Activated CD8-positive, alpha-beta T cell treated with anti-CD3 and anti-CD28 coated beads, Interleukin-2, amount 10 ng/mL, durations not matched to agents 7 days and 5 days (primary cell): Measurements from ENCODE around the gene MACROD2. TPM values are rescaled to one million over a fixed set of nuclear protein-coding genes. Genes with fewer than 3 reads are reported as not detected.

Source experiments
- ATAC-seq: fragments of 150-1000 bp; cut with Tn5 transposase; one replicate; pipeline ENCODE4 v1.10.0; 2021; ENCODE audit warnings: moderate library complexity
- CTCF ChIA-PET: fragments of 350-600 bp; sonication (Branson Sonifier 250); formaldehyde crosslinking; loops from one replicate; lab custom pipeline; 2021; ENCODE audit warnings: antibody characterized with exemption; lab: Charles Lee
- POLR2A ChIA-PET: fragments of 350-600 bp; sonication (Branson Sonifier 250); formaldehyde crosslinking; loops from one replicate; lab custom pipeline; 2021; ENCODE audit warnings: antibody characterized with exemption; lab: Charles Lee
- DNase-seq: peaks from one replicate; pipeline ENCODE4 v3.0.0-alpha.2; 2020
- H3K27ac Mint-ChIP-seq: one replicate; pipeline ENCODE4 v1.8.0; 2021; ENCODE audit warnings: mild to moderate bottlenecking, mixed read lengths
- H3K27me3 Mint-ChIP-seq: one replicate; pipeline ENCODE4 v1.8.0; 2021; ENCODE audit warnings: low read depth, mixed read lengths
- H3K36me3 Mint-ChIP-seq: one replicate; pipeline ENCODE4 v1.8.0; 2021; ENCODE audit warnings: low read depth, mixed read lengths
- H3K4me1 Mint-ChIP-seq: one replicate; pipeline ENCODE4 v1.8.0; 2021; ENCODE audit warnings: low read depth, mixed read lengths
- H3K4me3 Mint-ChIP-seq: one replicate; pipeline ENCODE4 v1.8.0; 2021; ENCODE audit warnings: mild to moderate bottlenecking, mixed read lengths
- H3K9me3 Mint-ChIP-seq: one replicate; pipeline ENCODE4 v1.8.0; 2022; ENCODE audit warnings: mixed read lengths; ENCODE audit not compliant: insufficient read depth
- total RNA-seq, 2 experiments: library from RNA; stranded (reverse); gene quantifications; one replicate each; pipeline ENCODE4 v1.2.3, GENCODE V29; 2021

MACROD2 gene
- total RNA-seq, 2 experiments from 2014 or later = 0.08 TPM; not detected in 1

GRCh38 chr20:14319704-14320103 lies 324.4 kb downstream of the MACROD2 start:
- H3K4me3 Mint-ChIP-seq = no peak overlapping the region
- no peaks in the 10 kb centered on the region for H3K36me3 Mint-ChIP-seq
- no peak overlapping the region for H3K27ac Mint-ChIP-seq
- ATAC-seq (no peak), DNase-seq (no peak)
- H3K4me1 Mint-ChIP-seq = no peaks in the 10 kb centered on the region
- CTCF ChIA-PET = no interaction called here
- POLR2A ChIA-PET = no interaction called here
- H3K27me3 Mint-ChIP-seq = no peaks in the 10 kb centered on the region
- H3K9me3 Mint-ChIP-seq = no peaks in the 10 kb centered on the region

- POLR2A ChIA-PET = no interaction called here
- Mint-ChIP-seq H3K27me3 (no peaks in the 10 kb centered on the region), H3K4me1 (no peaks in the 10 kb centered on the region), H3K27ac (no peak overlapping the region), H3K4me3 (no peak overlapping the region), H3K9me3 (no peaks in the 10 kb centered on the region), H3K36me3 (no peaks in the 10 kb centered on the region)
- CTCF ChIA-PET = no interaction called here
- no peak for DNase-seq
- ATAC-seq = no peak
Measured at GRCh38 chr20:14331646-14332045, 336.3 kb downstream of the MACROD2 start.

- H3K4me3 Mint-ChIP-seq = no peak overlapping the region
- H3K9me3 Mint-ChIP-seq = no peaks in the 10 kb centered on the region
- ATAC-seq (no peak), DNase-seq (no peak)
- no peaks in the 10 kb centered on the region for H3K4me1 Mint-ChIP-seq
- H3K27me3 Mint-ChIP-seq = no peaks in the 10 kb centered on the region
- ChIA-PET CTCF (no interaction called here), POLR2A (no interaction called here)
- H3K27ac Mint-ChIP-seq = no peak overlapping the region
- no peaks in the 10 kb centered on the region for H3K36me3 Mint-ChIP-seq
Measured at GRCh38 chr20:14332866-14333265, 337.6 kb downstream of the MACROD2 start.

- ATAC-seq (no peak), DNase-seq (no peak)
- Mint-ChIP-seq H3K4me1 (no peaks in the 10 kb centered on the region), H3K36me3 (no peaks in the 10 kb centered on the region), H3K27me3 (no peaks in the 10 kb centered on the region), H3K9me3 (no peaks in the 10 kb centered on the region), H3K4me3 (no peak overlapping the region), H3K27ac (no peak overlapping the region)
- ChIA-PET CTCF (no interaction called here), POLR2A (no interaction called here)
Measured at GRCh38 chr20:14333721-14334120, 338.4 kb downstream of the MACROD2 start.

- H3K4me3 Mint-ChIP-seq = no peak overlapping the region
- ChIA-PET POLR2A (no interaction called here), CTCF (no interaction called here)
Measured at GRCh38 chr20:14334306-14334930, 339.1 kb downstream of the MACROD2 start.

GRCh38 chr20:14335052-14335451 lies 339.7 kb downstream of the MACROD2 start:
- DNase-seq = no peak
- Mint-ChIP-seq H3K4me1 (no peaks in the 10 kb centered on the region), H3K4me3 (no peak overlapping the region), H3K27ac (no peak overlapping the region), H3K27me3 (no peaks in the 10 kb centered on the region), H3K36me3 (no peaks in the 10 kb centered on the region), H3K9me3 (no peaks in the 10 kb centered on the region)
- ChIA-PET CTCF (no interaction called here), POLR2A (no interaction called here)
- ATAC-seq = no peak

More at GRCh38 chr20:14334306-14334930, 339.1 kb downstream of the MACROD2 start:
- no peaks in the 10 kb centered on the region for H3K27me3 Mint-ChIP-seq
- H3K4me1 Mint-ChIP-seq = no peaks in the 10 kb centered on the region
- H3K27ac Mint-ChIP-seq = no peak overlapping the region
- DNase-seq (no peak), ATAC-seq (no peak)
- no peaks in the 10 kb centered on the region for H3K36me3 Mint-ChIP-seq
- no peaks in the 10 kb centered on the region for H3K9me3 Mint-ChIP-seq

GRCh38 chr20:14336686-14337085 lies 341.4 kb downstream of the MACROD2 start:
- CTCF ChIA-PET = no interaction called here
- no peaks in the 10 kb centered on the region for H3K4me1 Mint-ChIP-seq
- no peak overlapping the region for H3K4me3 Mint-ChIP-seq
- ATAC-seq (no peak), DNase-seq (no peak)
- H3K36me3 Mint-ChIP-seq = no peaks in the 10 kb centered on the region
- POLR2A ChIA-PET = no interaction called here
- no peak overlapping the region for H3K27ac Mint-ChIP-seq
- no peaks in the 10 kb centered on the region for H3K9me3 Mint-ChIP-seq
- H3K27me3 Mint-ChIP-seq = no peaks in the 10 kb centered on the region

GRCh38 chr20:14337400-14338171 lies 342.3 kb downstream of the MACROD2 start, which contains the start of gene FLRT3:
TSS of gene FLRT3 (minus strand) at chr20:14337612. CDS start at chr20:14327506, 10,106 bp downstream.
- no peaks in the 10 kb centered on the region for H3K36me3 Mint-ChIP-seq
- H3K27ac Mint-ChIP-seq = no peak within 1 kb of the TSS
- H3K9me3 Mint-ChIP-seq = no peaks in the 10 kb centered on the region
- ChIA-PET CTCF (no interaction called here), POLR2A (no interaction called here)
- H3K27me3 Mint-ChIP-seq = no peaks in the 10 kb centered on the region
- ATAC-seq (no peak), DNase-seq (peak; percentile 30)
- no peaks in the 10 kb centered on the region for H3K4me1 Mint-ChIP-seq
- no peak within 1 kb of the TSS for H3K4me3 Mint-ChIP-seq

- ATAC-seq = no peak
- POLR2A ChIA-PET = no interaction called here
- DNase-seq = no peak
- no peak overlapping the region for H3K27ac Mint-ChIP-seq
- CTCF ChIA-PET = no interaction called here
- H3K4me1 Mint-ChIP-seq = no peaks in the 10 kb centered on the region
- no peaks in the 10 kb centered on the region for H3K27me3 Mint-ChIP-seq
- H3K9me3 Mint-ChIP-seq = peaks cover 3% of the 10 kb centered on the region
- H3K36me3 Mint-ChIP-seq = no peaks in the 10 kb centered on the region
- no peak overlapping the region for H3K4me3 Mint-ChIP-seq
Measured at GRCh38 chr20:14341801-14342200, 346.5 kb downstream of the MACROD2 start.

GRCh38 chr20:14342918-14343317 lies 347.6 kb downstream of the MACROD2 start:
- no peaks in the 10 kb centered on the region for H3K36me3 Mint-ChIP-seq
- no peaks in the 10 kb centered on the region for H3K27me3 Mint-ChIP-seq
- POLR2A ChIA-PET = no interaction called here
- CTCF ChIA-PET = no interaction called here
- peaks cover 3% of the 10 kb centered on the region for H3K9me3 Mint-ChIP-seq
- H3K4me3 Mint-ChIP-seq = no peak overlapping the region
- no peak overlapping the region for H3K27ac Mint-ChIP-seq
- ATAC-seq = no peak
- H3K4me1 Mint-ChIP-seq = no peaks in the 10 kb centered on the region
- DNase-seq = no peak

- no peaks in the 10 kb centered on the region for H3K4me1 Mint-ChIP-seq
- DNase-seq (no peak), ATAC-seq (no peak)
- no peaks in the 10 kb centered on the region for H3K27me3 Mint-ChIP-seq
- no peaks in the 10 kb centered on the region for H3K36me3 Mint-ChIP-seq
- H3K27ac Mint-ChIP-seq = no peak overlapping the region
- H3K4me3 Mint-ChIP-seq = no peak overlapping the region
- H3K9me3 Mint-ChIP-seq = peaks cover 3% of the 10 kb centered on the region
- POLR2A ChIA-PET = no interaction called here
- CTCF ChIA-PET = no interaction called here
Measured at GRCh38 chr20:14343491-14344065, 348.3 kb downstream of the MACROD2 start.

GRCh38 chr20:14344746-14345145 lies 349.4 kb downstream of the MACROD2 start:
- H3K27ac Mint-ChIP-seq = no peak overlapping the region
- no peak for DNase-seq
- H3K27me3 Mint-ChIP-seq = no peaks in the 10 kb centered on the region
- no peaks in the 10 kb centered on the region for H3K4me1 Mint-ChIP-seq
- ChIA-PET CTCF (no interaction called here), POLR2A (no interaction called here)
- peaks cover 3% of the 10 kb centered on the region for H3K9me3 Mint-ChIP-seq
- H3K36me3 Mint-ChIP-seq = no peaks in the 10 kb centered on the region
- H3K4me3 Mint-ChIP-seq = no peak overlapping the region
- no peak for ATAC-seq
